PC-3 (cell line): ENCODE measurements around the gene RSPH10B2. TPM values are rescaled to one million over a fixed set of nuclear protein-coding genes. Genes with fewer than 3 reads are reported as not detected.
"Not testable (repeated sequence)": the region's sequence is repeated elsewhere in the genome, so short reads cannot be mapped to it uniquely, and the experiment has no call there.

Experiments
- ATAC-seq: fragments of 200-7000 bp; cut with Tn5 transposase; 2 replicates; pipeline ENCODE4 v1.9.1; 2020; ENCODE audit warnings: mild to moderate bottlenecking, moderate library complexity
- BruUV-seq: library from RNA; stranded (reverse); fragments of 400-500 nt; replicated peaks from 2 replicates; lab custom pipeline; 2021; lab: Mats Ljungman, UMichigan
- CTCF ChIA-PET: fragments of 300-600 bp; sonication (Branson Sonifier 250); formaldehyde crosslinking; loops from one replicate; lab custom pipeline; 2022; ENCODE audit warnings: antibody characterized with exemption; lab: Charles Lee
- POLR2A ChIA-PET: fragments of 300-600 bp; sonication (Branson Sonifier 250); formaldehyde crosslinking; loops from one replicate; lab custom pipeline; 2022; ENCODE audit warnings: antibody characterized with exemption; ENCODE audit not compliant: unreplicated experiment; lab: Charles Lee
- DNase-seq: peaks from one replicate; pipeline ENCODE4 v3.0.0-alpha.2; 2015
- H2AFZ ChIP-seq: fragments of 300-600 bp; sonication (generic); 2 replicates; pipeline ENCODE4 v1.6.0; 2016; ENCODE audit warnings: antibody characterized with exemption, low read length
- H3F3A ChIP-seq: fragments of 300-600 bp; sonication (generic); one replicate; pipeline ENCODE4 v1.6.0; 2017; ENCODE audit warnings: antibody characterized with exemption, low read length, control low read depth, mild to moderate bottlenecking; ENCODE audit not compliant: unreplicated experiment
- H3K27ac ChIP-seq: fragments of 300-600 bp; sonication (generic); 2 replicates; pipeline ENCODE4 v1.5.1; 2016; ENCODE audit warnings: mild to moderate bottlenecking, low read length
- H3K27me3 ChIP-seq: fragments of 300-600 bp; sonication (generic); 2 replicates; pipeline ENCODE4 v1.6.1; 2016; ENCODE audit warnings: low read length, mixed read lengths
- H3K36me3 ChIP-seq: fragments of 300-600 bp; sonication (generic); 2 replicates; pipeline ENCODE4 v1.6.1; 2016; ENCODE audit warnings: low read depth, mixed run types, low read length, mixed read lengths
- H3K4me1 ChIP-seq: fragments of 300-600 bp; sonication (generic); 2 replicates; pipeline ENCODE4 v1.5.1; 2016; ENCODE audit warnings: low read length; ENCODE audit not compliant: insufficient read depth
- H3K4me2 ChIP-seq: fragments of 300-600 bp; sonication (generic); 2 replicates; pipeline ENCODE4 v1.6.0; 2016; ENCODE audit warnings: low read length
- H3K4me3 ChIP-seq: fragments of 300-600 bp; sonication (generic); 2 replicates; pipeline ENCODE4 v1.5.1; 2016; ENCODE audit warnings: mild to moderate bottlenecking, low read length, mixed read lengths
- H3K79me2 ChIP-seq: fragments of 300-600 bp; sonication (generic); 2 replicates; pipeline ENCODE4 v1.6.1; 2017; ENCODE audit warnings: low read length, mixed read lengths
- H3K9ac ChIP-seq: fragments of 300-600 bp; sonication (generic); 2 replicates; pipeline ENCODE4 v1.6.0; 2016; ENCODE audit warnings: mild to moderate bottlenecking, low read length
- H3K9me2 ChIP-seq: fragments of 300-600 bp; sonication (generic); replicated peaks from 2 replicates; pipeline ENCODE4 v1.6.1; 2016; ENCODE audit warnings: mixed run types, low read length, mixed read lengths
- H3K9me3 ChIP-seq: fragments of 300-600 bp; sonication (generic); 2 replicates; pipeline ENCODE4 v1.6.1; 2016; ENCODE audit warnings: low read length, mixed read lengths
- H4K20me1 ChIP-seq: fragments of 300-600 bp; sonication (generic); 2 replicates; pipeline ENCODE4 v1.6.1; 2016; ENCODE audit warnings: low read length, mixed read lengths
- CTCF ChIP-seq: fragments of 300-600 bp; sonication (generic); conservative IDR thresholded peaks from 2 replicates; pipeline ENCODE4 v1.5.1; 2017; ENCODE audit warnings: antibody characterized with exemption, low read depth, mild to moderate bottlenecking, low read length
- EZH2 ChIP-seq: fragments of 300-600 bp; sonication (generic); IDR thresholded peaks from one replicate; pipeline ENCODE4 v1.6.1; 2017; ENCODE audit warnings: antibody characterized with exemption, mild to moderate bottlenecking, low read length; ENCODE audit not compliant: unreplicated experiment
- EZH2phosphoT487 ChIP-seq: fragments of 300-600 bp; sonication (generic); IDR thresholded peaks from 2 replicates; pipeline ENCODE4 v1.6.1; 2018; ENCODE audit warnings: mild to moderate bottlenecking, antibody characterized with exemption, low read length, borderline replicate concordance
- intact Hi-C: fragments of 100-400 bp; cut with micrococcal nuclease; formaldehyde crosslinking; loops from 2 replicates; pipeline ENCODE4 v1.9.0; 2023
- total RNA-seq: library from RNA; depleted of rRNA; stranded (reverse); fragments of >200 nt; gene quantifications from 2 replicates; pipeline ENCODE4 v1.2.3, GENCODE V29; 2014

Gene RSPH10B2
- total RNA-seq, 1 experiment from 2014 or later: 0.47 TPM

- intact Hi-C loops: no loop called here
- Histone ChIP-seq H4K20me1 (no peaks in the 10 kb centered on the region), H3K4me1 (no peaks in the 10 kb centered on the region), H3K27ac (no peak overlapping the region), H3F3A (no peaks in the 10 kb centered on the region), H3K4me3 (no peak overlapping the region), H3K9ac (no peak overlapping the region), H3K9me2 (no peaks in the 10 kb centered on the region), H3K4me2 (no peak overlapping the region), H2AFZ (no peak overlapping the region), H3K79me2 (no peaks in the 10 kb centered on the region), H3K9me3 (no peaks in the 10 kb centered on the region), H3K36me3 (no peaks in the 10 kb centered on the region), H3K27me3 (no peaks in the 10 kb centered on the region)
- POLR2A ChIA-PET: no interaction called here
- no TSS peak for BruUV-seq
- CTCF ChIA-PET: no interaction called here
- TF ChIP-seq CTCF (no peak), EZH2phosphoT487 (no peak), EZH2 (no peak)
- DNase-seq (no peak), ATAC-seq (no peak)
Observed at GRCh38 chr7:6718124-6718523, 35.8 kb upstream of the RSPH10B2 start.

- H3K4me2 ChIP-seq, H3F3A ChIP-seq, intact Hi-C loops, H3K4me1 ChIP-seq, H3K27ac ChIP-seq, BruUV-seq, H2AFZ ChIP-seq, CTCF ChIA-PET, H3K36me3 ChIP-seq, H3K4me3 ChIP-seq, H3K9me2 ChIP-seq, H4K20me1 ChIP-seq, H3K9ac ChIP-seq, ATAC-seq, DNase-seq, H3K9me3 ChIP-seq, H3K79me2 ChIP-seq, H3K27me3 ChIP-seq, POLR2A ChIA-PET: not testable (repeated sequence)
Observed at GRCh38 chr7:6724351-6724750, 29.6 kb upstream of the RSPH10B2 start.

GRCh38 chr7:6725003-6725402, 28.9 kb upstream of the RSPH10B2 start:
- no peaks in the 10 kb centered on the region for H3K9me3 ChIP-seq
- H3K79me2 ChIP-seq: peaks cover 6% of the 10 kb centered on the region
- DNase-seq: no peak
- no peaks in the 10 kb centered on the region for H3K27me3 ChIP-seq
- TF ChIP-seq CTCF (no peak), EZH2 (no peak), EZH2phosphoT487 (no peak)
- H3K36me3 ChIP-seq: no peaks in the 10 kb centered on the region
- no peak for ATAC-seq
- no peak overlapping the region for H3K4me3 ChIP-seq
- H3K27ac ChIP-seq: no peak overlapping the region
- no TSS peak for BruUV-seq
- H4K20me1 ChIP-seq: no peaks in the 10 kb centered on the region
- no peak overlapping the region for H3K4me2 ChIP-seq
- no peaks in the 10 kb centered on the region for H3F3A ChIP-seq
- ChIA-PET CTCF (no interaction called here), POLR2A (no interaction called here)
- H3K4me1 ChIP-seq: no peaks in the 10 kb centered on the region
- no peaks in the 10 kb centered on the region for H3K9me2 ChIP-seq
- H3K9ac ChIP-seq: no peak overlapping the region
- H2AFZ ChIP-seq: no peak overlapping the region
- intact Hi-C loops: no loop called here

- intact Hi-C loops, BruUV-seq, CTCF ChIA-PET, ATAC-seq, H3K4me1 ChIP-seq, H2AFZ ChIP-seq, H3K36me3 ChIP-seq, H3K27me3 ChIP-seq, H4K20me1 ChIP-seq, H3F3A ChIP-seq, H3K27ac ChIP-seq, H3K4me2 ChIP-seq, DNase-seq, H3K9me3 ChIP-seq, POLR2A ChIA-PET, H3K4me3 ChIP-seq, H3K9ac ChIP-seq, H3K9me2 ChIP-seq: not testable (repeated sequence)
- H3K79me2 ChIP-seq: peaks cover 19% of the 10 kb centered on the region
Observed at GRCh38 chr7:6726341-6726740, 27.6 kb upstream of the RSPH10B2 start.
